SK-N-SH (cell line): ENCODE data around the gene CDKAL1. TPM values are rescaled to one million over a fixed set of nuclear protein-coding genes. Genes with fewer than 3 reads are reported as not detected.

ENCODE experiments used
- CTCF ChIA-PET: fragments of 300-600, 350-600 bp; formaldehyde crosslinking; extraction: SDS; loops from one replicate; lab custom pipeline; 2021; lab: Yijun Ruan, JAX
- POLR2A ChIA-PET: fragments of 350-600 bp; sonication (Branson Sonifier 250); formaldehyde crosslinking; extraction: SDS; loops from one replicate; lab custom pipeline; 2020; ENCODE audit warnings: antibody characterized with exemption, inconsistent platforms; lab: Yijun Ruan, JAX
- DNase-seq: peaks from one replicate; pipeline ENCODE4 v3.0.0; 2012
- H2AFZ ChIP-seq: fragments of 200-600 bp; sonication (generic); 2 replicates; pipeline ENCODE4 v1.8.1; 2016; ENCODE audit warnings: antibody characterized with exemption, mild to moderate bottlenecking, low read depth
- H3F3A ChIP-seq: fragments of 200-600 bp; sonication (generic); replicated peaks from 2 replicates; pipeline ENCODE3; 2016; ENCODE audit warnings: antibody characterized with exemption, mild to moderate bottlenecking; ENCODE audit not compliant: insufficient read depth
- H3K27ac ChIP-seq, 2 experiments: fragments of 200-500 bp in 1 of 2; fragments of 200-600 bp in 1 of 2; sonication (Bioruptor generic) in 1 of 2; sonication (generic), shearing (Covaris generic) in 1 of 2; 2 replicates each; pipeline versions ENCODE4 v1.5.1 to v1.6.1; 2014 to 2016; ENCODE audit warnings: low read depth in 2 of 2, inconsistent platforms in 1 of 2, low read length in 1 of 2, mild to moderate bottlenecking in 1 of 2, mixed read lengths in 1 of 2
- H3K27me3 ChIP-seq: fragments of 200-600 bp; sonication (generic), shearing (Covaris generic); 2 replicates; pipeline ENCODE4 v1.6.1; 2016; ENCODE audit warnings: mixed run types; ENCODE audit not compliant: insufficient read depth
- H3K36me3 ChIP-seq, 2 experiments: fragments of 200-500 bp in 1 of 2; fragments of 200-600 bp in 1 of 2; sonication (Bioruptor generic) in 1 of 2; sonication (generic) in 1 of 2; replicated peaks in 1 of 2; 2 replicates each; pipeline versions ENCODE3 to v1.5.1; 2014 to 2016; ENCODE audit warnings: low read length in 1 of 2, mild to moderate bottlenecking in 1 of 2; ENCODE audit not compliant: insufficient read depth in 2 of 2, control insufficient read depth in 1 of 2
- H3K4me1 ChIP-seq, 2 experiments: fragments of 200-500 bp in 1 of 2; fragments of 200-600 bp in 1 of 2; sonication (Bioruptor generic) in 1 of 2; sonication (generic), shearing (Covaris generic) in 1 of 2; 2 replicates each; pipeline versions ENCODE4 v1.5.1 to v1.6.1; 2014 to 2016; ENCODE audit warnings: low read depth in 1 of 2, low read length in 1 of 2, mixed run types in 1 of 2; ENCODE audit not compliant: insufficient read depth in 2 of 2, control insufficient read depth in 1 of 2
- H3K4me2 ChIP-seq: fragments of 200-600 bp; sonication (generic), shearing (Covaris generic); 2 replicates; pipeline ENCODE4 v1.6.1; 2017; ENCODE audit warnings: mixed run types
- H3K4me3 ChIP-seq, 2 experiments: fragments of 200-500 bp in 1 of 2; fragments of 200-600 bp in 1 of 2; sonication (Bioruptor generic) in 1 of 2; sonication (generic), shearing (Covaris generic) in 1 of 2; 2 replicates each; pipeline versions ENCODE4 v1.5.1 to v1.8.1; 2014 to 2016; ENCODE audit warnings: low read depth in 2 of 2, inconsistent platforms in 1 of 2, low read length in 1 of 2, mild to moderate bottlenecking in 1 of 2, mixed read lengths in 1 of 2, moderate library complexity in 1 of 2
- H3K79me2 ChIP-seq: fragments of 200-600 bp; sonication (generic); 2 replicates; pipeline ENCODE4 v1.8.1; 2017; ENCODE audit warnings: mild to moderate bottlenecking; ENCODE audit not compliant: insufficient read depth
- H3K9ac ChIP-seq: fragments of 200-600 bp; sonication (generic); 2 replicates; pipeline ENCODE4 v1.6.1; 2017; ENCODE audit warnings: mixed run types
- H3K9me2 ChIP-seq: fragments of 200-600 bp; sonication (generic); 2 replicates; pipeline ENCODE4 v1.6.1; 2017; ENCODE audit warnings: mixed run types
- H3K9me3 ChIP-seq: fragments of 200-600 bp; sonication (generic); 2 replicates; pipeline ENCODE4 v1.6.1; 2017; ENCODE audit warnings: mixed run types, mild to moderate bottlenecking, moderate library complexity
- H4K20me1 ChIP-seq: fragments of 200-600 bp; sonication (generic); 2 replicates; pipeline ENCODE4 v1.6.1; 2017; ENCODE audit warnings: mild to moderate bottlenecking, mixed run types; ENCODE audit not compliant: insufficient read depth
- ELF1 ChIP-seq: IDR thresholded peaks from 2 replicates; pipeline ENCODE4 v1.4.0; 2012
- EZH2phosphoT487 ChIP-seq: fragments of 200-600 bp; sonication (generic); IDR thresholded peaks from 2 replicates; pipeline ENCODE4 v1.6.1; 2017; ENCODE audit warnings: low read depth, mixed run types, mild to moderate bottlenecking, antibody characterized with exemption, moderate library complexity, borderline replicate concordance
- FOXJ3 ChIP-seq: sonication (generic); formaldehyde crosslinking; IDR thresholded peaks from 2 replicates; pipeline ENCODE4 v1.5.1; 2020; ENCODE audit warnings: mild to moderate bottlenecking, missing genetic modification reagents
- FOXM1 ChIP-seq: IDR thresholded peaks from 2 replicates; pipeline ENCODE4 v1.4.0; 2012; ENCODE audit warnings: low read depth, mild to moderate bottlenecking
- GABPA ChIP-seq: IDR thresholded peaks from 2 replicates; pipeline ENCODE4 v1.4.0; 2012; ENCODE audit warnings: low read depth, mild to moderate bottlenecking
- IRF3 ChIP-seq: fragments of 150-350 bp; IDR thresholded peaks from 2 replicates; pipeline ENCODE4 v1.6.1; 2016; ENCODE audit warnings: mild to moderate bottlenecking, low read depth, low read length
- JUND ChIP-seq: IDR thresholded peaks from 2 replicates; pipeline ENCODE4 v1.4.0; 2012
- MAX ChIP-seq: IDR thresholded peaks from 2 replicates; pipeline ENCODE4 v1.4.0; 2012; ENCODE audit warnings: low read depth
- MEF2A ChIP-seq: IDR thresholded peaks from 2 replicates; pipeline ENCODE4 v1.4.0; 2012; ENCODE audit warnings: low read depth, borderline replicate concordance
- POLR2AphosphoS5 ChIP-seq: IDR thresholded peaks from 2 replicates; pipeline ENCODE4 v1.6.1; 2012; ENCODE audit warnings: low read depth, low read length
- RAD21 ChIP-seq: IDR thresholded peaks from 2 replicates; pipeline ENCODE4 v1.6.1; 2012; ENCODE audit warnings: mild to moderate bottlenecking, low read length
- RCOR1 ChIP-seq: fragments of 150-350 bp; IDR thresholded peaks from 2 replicates; pipeline ENCODE4 v1.6.1; 2017; ENCODE audit warnings: antibody characterized with exemption, low read length
- REST ChIP-seq: IDR thresholded peaks from 2 replicates; pipeline ENCODE4 v1.6.1; 2012; ENCODE audit warnings: mild to moderate bottlenecking, low read depth, low read length, moderate library complexity
- SIN3A ChIP-seq: IDR thresholded peaks from 2 replicates; pipeline ENCODE4 v1.6.1; 2012; ENCODE audit warnings: low read depth, mild to moderate bottlenecking, low read length, moderate library complexity, borderline replicate concordance
- TCF12 ChIP-seq: IDR thresholded peaks from 2 replicates; pipeline ENCODE4 v1.4.0; 2012
- USF1 ChIP-seq: IDR thresholded peaks from 2 replicates; pipeline ENCODE4 v1.4.0; 2012; ENCODE audit warnings: low read depth, borderline replicate concordance
- ZBTB33 ChIP-seq: IDR thresholded peaks from 2 replicates; pipeline ENCODE4 v1.4.0; 2012; ENCODE audit warnings: low read depth, borderline replicate concordance
- WGBS: methylation state at CpG from one replicate; pipeline ENCODE4 v1.1.6; 2017; ENCODE audit warnings: low lambda C conversion rate; 5-methylcytosine and 5-hydroxymethylcytosine counted together
- polyA plus RNA-seq, 3 experiments: library from polyadenylated mRNA; depleted of rRNA; stranded (reverse); fragments of >200 nt; gene quantifications; 2 replicates each; pipeline ENCODE4 v1.2.3, GENCODE V29; 2012

Gene CDKAL1
- polyA plus RNA-seq, 1 of the 3 experiments (the other 2 are of a cell fraction): 2.6 TPM

GRCh38 chr6:20802596-20802995, 268.3 kb downstream of the CDKAL1 start:
- peaks cover 0 to 5% of the 10 kb centered on the region in 2 experiments; a peak in 2 of 4 replicates for H3K4me1 ChIP-seq
- ChIA-PET POLR2A (no interaction called here), CTCF (no interaction called here)
- no peaks in the 10 kb centered on the region for H3K9me2 ChIP-seq
- peaks cover 0 to 12% of the 10 kb centered on the region in 2 experiments for H3K36me3 ChIP-seq
- H3K9me3 ChIP-seq: peaks cover 7% of the 10 kb centered on the region; the same call in 1 of the 2 replicates
- TF ChIP-seq TCF12 (no peak), REST (no peak), MEF2A (no peak)
- no peaks in the 10 kb centered on the region for H4K20me1 ChIP-seq
- H3K27me3 ChIP-seq: no peaks in the 10 kb centered on the region
- no peak overlapping the region for H3K9ac ChIP-seq
- 28% methylated on average over 1 of the region's 1 CpG for WGBS
- H3K4me3 ChIP-seq: no peak overlapping the region
- H3K4me2 ChIP-seq: no peak overlapping the region
- H3F3A ChIP-seq: no peaks in the 10 kb centered on the region
- H3K27ac ChIP-seq: no peak overlapping the region
- DNase-seq: no peak
- no peak overlapping the region for H2AFZ ChIP-seq
- no peaks in the 10 kb centered on the region for H3K79me2 ChIP-seq

- Histone ChIP-seq H3K4me1 (peaks cover 5% of the 10 kb centered on the region in 2 experiments; a peak in 3 of 4 replicates), H3K9me2 (no peaks in the 10 kb centered on the region), H3K9ac (no peak overlapping the region), H3K27me3 (no peaks in the 10 kb centered on the region), H3K9me3 (peaks cover 7% of the 10 kb centered on the region; the same call in 1 of the 2 replicates), H3K79me2 (no peaks in the 10 kb centered on the region), H3K27ac (no peak overlapping the region; a peak in 1 of 4 replicates), H3K36me3 (peaks cover 0 to 13% of the 10 kb centered on the region in 2 experiments), H4K20me1 (no peaks in the 10 kb centered on the region), H3F3A (no peaks in the 10 kb centered on the region), H3K4me2 (no peak overlapping the region), H3K4me3 (no peak overlapping the region), H2AFZ (no peak overlapping the region)
- no peak for DNase-seq
- POLR2A ChIA-PET: no interaction called here
- 90% methylated on average over 1 of the region's 1 CpG for WGBS
- CTCF ChIA-PET: no interaction called here
- TF ChIP-seq ZBTB33 (no peak), POLR2AphosphoS5 (no peak), IRF3 (no peak), EZH2phosphoT487 (no peak), FOXM1 (no peak), FOXJ3 (CRISPR knock-in tag) (no peak), RAD21 (no peak), JUND (no peak), SIN3A (no peak), REST (no peak), MAX (no peak), GABPA (no peak), USF1 (no peak), RCOR1 (no peak), ELF1 (no peak)
Observed at GRCh38 chr6:20805021-20805420, 270.8 kb downstream of the CDKAL1 start.
